Measurements from ENCODE around the gene YY1.

YY1 gene

GRCh38 chr14:100278702-100279101 is 39.8 kb downstream of the YY1 start:
- WGBS, result 65% methylated on average over 7 of the region's 8 CpGs
- no peak overlapping the region for H2BK12ac ChIP-seq (ENCODE audit: low read length in 2 of 2)
- no peak overlapping the region for H2BK120ac ChIP-seq (ENCODE audit: low read depth, low read length)
- peaks cover 13% of the 10 kb centered on the region for H3K4me1 ChIP-seq (ENCODE audit: control insufficient read depth, insufficient read depth, low read depth, low read length)
- no peak overlapping the region for H4K91ac ChIP-seq (ENCODE audit: low read length)
- peak overlapping the region in 1 of 2 experiments; percentile 8 for H3K18ac ChIP-seq (ENCODE audit: low read depth in 1 of 2, low read length in 2 of 2)
- H3K23ac ChIP-seq (ENCODE audit: low read length in 2 of 2), result no peak overlapping the region
- no peak overlapping the region for H3K9ac ChIP-seq (ENCODE audit: low read length)
- peak; percentile 78 for DNase-seq
- no peak overlapping the region for H2BK5ac ChIP-seq (ENCODE audit: low read depth, low read length, poor library complexity, severe bottlenecking)
- no peak overlapping the region for H4K8ac ChIP-seq (ENCODE audit: low read length)
- no peak overlapping the region for H3K4me2 ChIP-seq (ENCODE audit: low read length, poor library complexity, severe bottlenecking)
- no peaks in the 10 kb centered on the region for H3K9me3 ChIP-seq (ENCODE audit: control insufficient read depth, low read length)
- peak overlapping the region; percentile 38 for H3K27ac ChIP-seq (ENCODE audit: low read length, poor library complexity, severe bottlenecking)
- H2AK5ac ChIP-seq (ENCODE audit: low read length, severe bottlenecking), result no peak overlapping the region
- no peak overlapping the region for H3K4ac ChIP-seq (ENCODE audit: low read depth in 1 of 2, low read length in 2 of 2)
- peaks cover 25% of the 10 kb centered on the region for H3K79me1 ChIP-seq (replicated peaks; ENCODE audit: low read length, poor library complexity, severe bottlenecking)
- no peak overlapping the region for H3K4me3 ChIP-seq (ENCODE audit: insufficient read depth in 1 of 2, low read depth in 1 of 2, low read length in 2 of 2)
- no peak overlapping the region for H2BK15ac ChIP-seq (ENCODE audit: low read depth, poor library complexity, severe bottlenecking)
- no peaks in the 10 kb centered on the region for H3K27me3 ChIP-seq (ENCODE audit: control insufficient read depth in 1 of 2, insufficient read depth in 1 of 2, low read length in 2 of 2)
- no peak overlapping the region for H2AFZ ChIP-seq (ENCODE audit: low read depth, low read length)
- H3K36me3 ChIP-seq (ENCODE audit: control insufficient read depth in 1 of 2, insufficient read depth in 2 of 2, low read depth in 1 of 2, low read length in 2 of 2), result peaks cover 31 to 38% of the 10 kb centered on the region in 2 experiments
- no peak overlapping the region for H3K14ac ChIP-seq (ENCODE audit: low read length in 2 of 2)

- H3K36me3 ChIP-seq (ENCODE audit: control insufficient read depth in 1 of 2, insufficient read depth in 2 of 2, low read depth in 1 of 2, low read length in 2 of 2), result peaks cover 31 to 36% of the 10 kb centered on the region in 2 experiments
- H4K8ac ChIP-seq (ENCODE audit: low read length), result no peak overlapping the region
- H3K9ac ChIP-seq (ENCODE audit: low read length), result no peak overlapping the region
- H3K4ac ChIP-seq (ENCODE audit: low read depth in 1 of 2, low read length in 2 of 2), result no peak overlapping the region
- DNase-seq, result no peak
- no peak overlapping the region for H2AK5ac ChIP-seq (ENCODE audit: low read length, severe bottlenecking)
- no peaks in the 10 kb centered on the region for H3K27me3 ChIP-seq (ENCODE audit: control insufficient read depth in 1 of 2, insufficient read depth in 1 of 2, low read length in 2 of 2)
- H3K23ac ChIP-seq (ENCODE audit: low read length in 2 of 2), result no peak overlapping the region
- no peak overlapping the region for H3K14ac ChIP-seq (ENCODE audit: low read length in 2 of 2)
- H2BK120ac ChIP-seq (ENCODE audit: low read depth, low read length), result no peak overlapping the region
- no peak overlapping the region for H3K27ac ChIP-seq (ENCODE audit: low read length, poor library complexity, severe bottlenecking)
- 64% methylated on average over 2 of the region's 2 CpGs for WGBS
- peaks cover 14% of the 10 kb centered on the region for H3K4me1 ChIP-seq (ENCODE audit: control insufficient read depth, insufficient read depth, low read depth, low read length)
- no peak overlapping the region for H4K91ac ChIP-seq (ENCODE audit: low read length)
- no peak overlapping the region for H3K4me3 ChIP-seq (ENCODE audit: insufficient read depth in 1 of 2, low read depth in 1 of 2, low read length in 2 of 2)
- no peaks in the 10 kb centered on the region for H3K9me3 ChIP-seq (ENCODE audit: control insufficient read depth, low read length)
- H3K4me2 ChIP-seq (ENCODE audit: low read length, poor library complexity, severe bottlenecking), result no peak overlapping the region
- H2AFZ ChIP-seq (ENCODE audit: low read depth, low read length), result no peak overlapping the region
- H3K18ac ChIP-seq (ENCODE audit: low read depth in 1 of 2, low read length in 2 of 2), result peak overlapping the region in 1 of 2 experiments; percentile 48
- H3K79me1 ChIP-seq (replicated peaks; ENCODE audit: low read length, poor library complexity, severe bottlenecking), result peaks cover 26% of the 10 kb centered on the region
- H2BK12ac ChIP-seq (ENCODE audit: low read length in 2 of 2), result no peak overlapping the region
- H2BK5ac ChIP-seq (ENCODE audit: low read depth, low read length, poor library complexity, severe bottlenecking), result no peak overlapping the region
- no peak overlapping the region for H2BK15ac ChIP-seq (ENCODE audit: low read depth, poor library complexity, severe bottlenecking)
These were observed 40.2 kb downstream of the YY1 start for GRCh38 chr14:100279133-100279532.

DNA sequence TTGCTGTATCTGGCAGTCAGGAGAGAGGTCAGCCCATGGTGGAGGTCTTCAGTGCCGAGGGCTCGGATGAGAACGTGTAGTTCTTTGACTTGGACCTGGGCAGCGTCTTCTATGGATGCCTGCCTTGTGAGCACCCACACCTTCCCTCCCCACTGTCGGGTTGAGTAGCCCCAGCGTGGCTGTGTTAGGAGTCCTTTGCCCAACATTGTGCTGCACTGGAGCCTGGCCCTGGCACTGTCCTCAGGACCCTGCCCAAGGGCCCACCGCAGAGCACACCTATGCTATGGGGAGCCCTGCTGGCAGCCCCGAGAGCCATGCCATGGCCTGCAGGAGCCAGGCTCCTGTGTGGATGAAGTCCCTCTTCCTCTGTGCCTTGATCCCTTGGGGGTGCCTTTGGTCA is 40.6 kb downstream of the YY1 start:
- H2BK5ac ChIP-seq (ENCODE audit: low read depth, low read length, poor library complexity, severe bottlenecking), result no peak overlapping the region
- WGBS, result 97% methylated on average over 8 of the region's 8 CpGs
- peaks cover 15% of the 10 kb centered on the region for H3K4me1 ChIP-seq (ENCODE audit: control insufficient read depth, insufficient read depth, low read depth, low read length)

DNA sequence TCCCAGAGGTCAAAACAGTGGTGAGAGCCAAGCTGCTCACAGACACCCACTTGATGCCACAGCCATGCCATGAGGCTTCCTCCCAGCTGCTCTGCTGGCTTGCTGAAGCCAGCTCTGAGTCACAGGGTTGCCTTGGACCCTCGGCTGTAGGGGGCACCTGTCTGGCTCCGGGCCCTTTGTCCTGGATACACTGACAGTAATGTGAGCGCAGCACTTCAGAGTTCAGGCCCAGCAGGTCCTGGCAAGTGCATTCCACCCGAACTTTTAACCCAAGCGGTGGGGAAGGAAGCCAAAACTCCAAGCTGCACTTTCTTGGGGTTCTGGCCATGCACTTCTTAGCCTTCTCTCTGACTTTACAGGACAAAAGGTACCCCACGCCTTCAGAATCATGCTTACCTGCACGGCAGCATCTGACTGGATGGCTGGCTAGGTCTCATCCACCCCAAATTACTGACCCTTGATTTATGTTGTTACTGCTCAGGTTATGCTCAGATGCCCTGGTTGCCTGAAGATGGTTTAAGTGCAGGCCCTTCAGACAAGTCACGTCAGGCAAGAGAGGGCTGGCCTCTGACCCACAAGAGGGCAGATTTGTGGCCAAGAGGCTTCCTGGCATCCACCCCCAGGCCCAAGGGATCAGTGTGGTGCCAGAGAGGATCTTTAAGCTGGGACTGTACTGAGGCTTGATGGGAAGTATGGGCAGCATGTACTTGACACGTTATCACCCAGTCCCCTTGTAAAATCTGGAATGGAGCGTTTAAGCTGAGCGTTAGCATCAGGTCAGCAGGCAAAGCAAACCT is 42.5 kb downstream of the YY1 start:
- H2BK15ac ChIP-seq (ENCODE audit: low read depth, poor library complexity, severe bottlenecking), result no peak overlapping the region
- no peak overlapping the region for H2AFZ ChIP-seq (ENCODE audit: low read depth, low read length)
- peaks cover 32% of the 10 kb centered on the region for H3K79me1 ChIP-seq (replicated peaks; ENCODE audit: low read length, poor library complexity, severe bottlenecking)
- peak overlapping the region in 1 of 2 experiments; percentile 3 for H2BK12ac ChIP-seq (ENCODE audit: low read length in 2 of 2)
- no peak overlapping the region for H3K9ac ChIP-seq (ENCODE audit: low read length)
- H4K91ac ChIP-seq (ENCODE audit: low read length), result no peak overlapping the region
- no peak overlapping the region for H3K27ac ChIP-seq (ENCODE audit: low read length, poor library complexity, severe bottlenecking)
- H3K14ac ChIP-seq (ENCODE audit: low read length in 2 of 2), result no peak overlapping the region
- H3K9me3 ChIP-seq (ENCODE audit: control insufficient read depth, low read length), result no peaks in the 10 kb centered on the region
- DNase-seq, result no peak
- no peak overlapping the region for H3K4me2 ChIP-seq (ENCODE audit: low read length, poor library complexity, severe bottlenecking)
- no peak overlapping the region for H3K4ac ChIP-seq (ENCODE audit: low read depth in 1 of 2, low read length in 2 of 2)
- 82% methylated on average over 11 of the region's 11 CpGs for WGBS
- H2BK5ac ChIP-seq (ENCODE audit: low read depth, low read length, poor library complexity, severe bottlenecking), result no peak overlapping the region
- H4K8ac ChIP-seq (ENCODE audit: low read length), result no peak overlapping the region
- no peak overlapping the region for H3K23ac ChIP-seq (ENCODE audit: low read length in 2 of 2)
- no peak overlapping the region for H2AK5ac ChIP-seq (ENCODE audit: low read length, severe bottlenecking)
- H2BK120ac ChIP-seq (ENCODE audit: low read depth, low read length), result no peak overlapping the region
- H3K36me3 ChIP-seq (ENCODE audit: control insufficient read depth in 1 of 2, insufficient read depth in 2 of 2, low read depth in 1 of 2, low read length in 2 of 2), result peaks cover 19 to 33% of the 10 kb centered on the region in 2 experiments
- no peak overlapping the region for H3K4me3 ChIP-seq (ENCODE audit: insufficient read depth in 1 of 2, low read depth in 1 of 2, low read length in 2 of 2)
- no peak overlapping the region for H3K18ac ChIP-seq (ENCODE audit: low read depth in 1 of 2, low read length in 2 of 2)
- H3K4me1 ChIP-seq (ENCODE audit: control insufficient read depth, insufficient read depth, low read depth, low read length), result peaks cover 26% of the 10 kb centered on the region
- H3K27me3 ChIP-seq (ENCODE audit: control insufficient read depth in 1 of 2, insufficient read depth in 1 of 2, low read length in 2 of 2), result no peaks in the 10 kb centered on the region

More for the DNA sequence above, 40.6 kb downstream of the YY1 start:
- Histone ChIP-seq H2AK5ac (ENCODE audit: low read length, severe bottlenecking) (no peak overlapping the region), H3K27ac (ENCODE audit: low read length, poor library complexity, severe bottlenecking) (no peak overlapping the region), H2AFZ (ENCODE audit: low read depth, low read length) (no peak overlapping the region), H3K4ac (ENCODE audit: low read depth in 1 of 2, low read length in 2 of 2) (no peak overlapping the region), H4K91ac (ENCODE audit: low read length) (peak overlapping the region; percentile 78), H3K18ac (ENCODE audit: low read depth in 1 of 2, low read length in 2 of 2) (peak overlapping the region in 1 of 2 experiments; percentile 48), H3K14ac (ENCODE audit: low read length in 2 of 2) (no peak overlapping the region), H3K36me3 (ENCODE audit: control insufficient read depth in 1 of 2, insufficient read depth in 2 of 2, low read depth in 1 of 2, low read length in 2 of 2) (peaks cover 32 to 35% of the 10 kb centered on the region in 2 experiments), H3K9me3 (ENCODE audit: control insufficient read depth, low read length) (no peaks in the 10 kb centered on the region), H4K8ac (ENCODE audit: low read length) (no peak overlapping the region), H3K27me3 (ENCODE audit: control insufficient read depth in 1 of 2, insufficient read depth in 1 of 2, low read length in 2 of 2) (no peaks in the 10 kb centered on the region), H3K4me2 (ENCODE audit: low read length, poor library complexity, severe bottlenecking) (no peak overlapping the region), H3K9ac (ENCODE audit: low read length) (no peak overlapping the region), H3K23ac (ENCODE audit: low read length in 2 of 2) (peak overlapping the region in 1 of 2 experiments; percentile 48), H2BK12ac (ENCODE audit: low read length in 2 of 2) (no peak overlapping the region), H3K79me1 (replicated peaks; ENCODE audit: low read length, poor library complexity, severe bottlenecking) (peaks cover 30% of the 10 kb centered on the region), H3K4me3 (ENCODE audit: insufficient read depth in 1 of 2, low read depth in 1 of 2, low read length in 2 of 2) (no peak overlapping the region), H2BK120ac (ENCODE audit: low read depth, low read length) (no peak overlapping the region), H2BK15ac (ENCODE audit: low read depth, poor library complexity, severe bottlenecking) (peak overlapping the region; percentile 40)
- no peak for DNase-seq

Measured in mesenchymal stem cell (in vitro differentiated cells and primary cell).